Mucosa of stomach (tissue), 1 donor: ENCODE data around the gene INSYN1.
"Not testable (repeated sequence)": the region's sequence is repeated elsewhere in the genome, so short reads cannot be mapped to it uniquely, and the experiment has no call there.

Experiments used
- H3K27me3 ChIP-seq: one replicate; pipeline ENCODE4 v1.7.0; 2013; ENCODE audit warnings: mild to moderate bottlenecking, low read length; ENCODE audit not compliant: control insufficient read depth, insufficient read depth
- H3K36me3 ChIP-seq: one replicate; pipeline ENCODE4 v1.7.0; 2013; ENCODE audit warnings: low read length; ENCODE audit not compliant: control insufficient read depth, insufficient read depth
- H3K4me1 ChIP-seq: one replicate; pipeline ENCODE4 v1.7.0; 2013; ENCODE audit warnings: mild to moderate bottlenecking, low read length; ENCODE audit not compliant: control insufficient read depth, insufficient read depth
- H3K4me3 ChIP-seq: one replicate; pipeline ENCODE4 v1.7.0; 2013; ENCODE audit warnings: low read length
- H3K9ac ChIP-seq: one replicate; pipeline ENCODE4 v1.7.0; 2013; ENCODE audit warnings: mild to moderate bottlenecking, low read length, moderate library complexity
- H3K9me3 ChIP-seq: one replicate; pipeline ENCODE4 v1.7.0; 2013; ENCODE audit warnings: mild to moderate bottlenecking, low read length, moderate library complexity; ENCODE audit not compliant: control insufficient read depth
- donor health status: Pancreatic carcinoma.

Gene INSYN1

GRCh38 chr15:73744293-73744692, 8.9 kb downstream of the INSYN1 start:
- H3K27me3 ChIP-seq: no peaks in the 10 kb centered on the region
- H3K36me3 ChIP-seq: no peaks in the 10 kb centered on the region
- no peaks in the 10 kb centered on the region for H3K9me3 ChIP-seq
- no peak overlapping the region for H3K4me3 ChIP-seq
- H3K9ac ChIP-seq: no peak overlapping the region
- no peaks in the 10 kb centered on the region for H3K4me1 ChIP-seq

- no peaks in the 10 kb centered on the region for H3K27me3 ChIP-seq
Measured at GRCh38 chr15:73741321-73741836, 11.8 kb downstream of the INSYN1 start.

GRCh38 chr15:73740152-73741048, 12.8 kb downstream of the INSYN1 start:
- no peaks in the 10 kb centered on the region for H3K36me3 ChIP-seq
- no peaks in the 10 kb centered on the region for H3K4me1 ChIP-seq
- H3K4me3 ChIP-seq: no peak overlapping the region
- no peaks in the 10 kb centered on the region for H3K27me3 ChIP-seq
- no peaks in the 10 kb centered on the region for H3K9me3 ChIP-seq
- H3K9ac ChIP-seq: no peak overlapping the region

More at GRCh38 chr15:73741321-73741836, 11.8 kb downstream of the INSYN1 start:
- H3K9ac ChIP-seq: no peak overlapping the region
- no peaks in the 10 kb centered on the region for H3K4me1 ChIP-seq
- H3K9me3 ChIP-seq: no peaks in the 10 kb centered on the region
- H3K36me3 ChIP-seq: no peaks in the 10 kb centered on the region
- no peak overlapping the region for H3K4me3 ChIP-seq

GRCh38 chr15:73737535-73737934, 15.6 kb downstream of the INSYN1 start:
- Histone ChIP-seq H3K9me3 (no peaks in the 10 kb centered on the region), H3K27me3 (peaks cover 6% of the 10 kb centered on the region), H3K36me3 (no peaks in the 10 kb centered on the region), H3K9ac (no peak overlapping the region), H3K4me1 (no peaks in the 10 kb centered on the region), H3K4me3 (no peak overlapping the region)

- no peak overlapping the region for H3K4me3 ChIP-seq
- no peaks in the 10 kb centered on the region for H3K36me3 ChIP-seq
- H3K27me3 ChIP-seq: peaks cover 6% of the 10 kb centered on the region
- H3K9ac ChIP-seq: no peak overlapping the region
- no peaks in the 10 kb centered on the region for H3K9me3 ChIP-seq
- no peaks in the 10 kb centered on the region for H3K4me1 ChIP-seq
Measured at GRCh38 chr15:73732930-73733329, 20.2 kb downstream of the INSYN1 start.

GRCh38 chr15:73732051-73732450, 21.1 kb downstream of the INSYN1 start:
- H3K9me3 ChIP-seq, H3K36me3 ChIP-seq, H3K4me1 ChIP-seq, H3K9ac ChIP-seq, H3K4me3 ChIP-seq, H3K27me3 ChIP-seq: not testable (repeated sequence)

- no peaks in the 10 kb centered on the region for H3K36me3 ChIP-seq
- H3K27me3 ChIP-seq: peaks cover 2% of the 10 kb centered on the region
- H3K9me3 ChIP-seq: no peaks in the 10 kb centered on the region
- no peak overlapping the region for H3K4me3 ChIP-seq
- no peak overlapping the region for H3K9ac ChIP-seq
- no peaks in the 10 kb centered on the region for H3K4me1 ChIP-seq
Measured at GRCh38 chr15:73727330-73727976, 25.7 kb downstream of the INSYN1 start.

GRCh38 chr15:73724212-73724611, 28.9 kb downstream of the INSYN1 start:
- no peaks in the 10 kb centered on the region for H3K4me1 ChIP-seq
- H3K36me3 ChIP-seq: no peaks in the 10 kb centered on the region
- H3K9ac ChIP-seq: no peak overlapping the region
- peaks cover 4% of the 10 kb centered on the region for H3K27me3 ChIP-seq
- H3K4me3 ChIP-seq: no peak overlapping the region
- no peaks in the 10 kb centered on the region for H3K9me3 ChIP-seq

GRCh38 chr15:73723191-73723590, 30.0 kb downstream of the INSYN1 start:
- H3K4me1 ChIP-seq: no peaks in the 10 kb centered on the region
- H3K36me3 ChIP-seq: no peaks in the 10 kb centered on the region
- peaks cover 4% of the 10 kb centered on the region for H3K27me3 ChIP-seq
- H3K4me3 ChIP-seq: no peak overlapping the region
- no peak overlapping the region for H3K9ac ChIP-seq
- H3K9me3 ChIP-seq: no peaks in the 10 kb centered on the region

- Histone ChIP-seq H3K36me3 (no peaks in the 10 kb centered on the region), H3K9me3 (no peaks in the 10 kb centered on the region), H3K27me3 (peaks cover 4% of the 10 kb centered on the region), H3K9ac (no peak overlapping the region), H3K4me1 (no peaks in the 10 kb centered on the region), H3K4me3 (no peak overlapping the region)
Measured at GRCh38 chr15:73722425-73722824, 30.7 kb downstream of the INSYN1 start.

GRCh38 chr15:73718694-73719093, 34.5 kb downstream of the INSYN1 start:
- no peaks in the 10 kb centered on the region for H3K9me3 ChIP-seq
- no peak overlapping the region for H3K4me3 ChIP-seq
- peaks cover 4% of the 10 kb centered on the region for H3K27me3 ChIP-seq
- H3K36me3 ChIP-seq: no peaks in the 10 kb centered on the region
- H3K9ac ChIP-seq: no peak overlapping the region
- no peaks in the 10 kb centered on the region for H3K4me1 ChIP-seq

GRCh38 chr15:73717802-73718201, 35.3 kb downstream of the INSYN1 start:
- Histone ChIP-seq H3K4me3 (no peak overlapping the region), H3K9ac (no peak overlapping the region), H3K9me3 (no peaks in the 10 kb centered on the region), H3K36me3 (no peaks in the 10 kb centered on the region), H3K4me1 (no peaks in the 10 kb centered on the region), H3K27me3 (peaks cover 4% of the 10 kb centered on the region)
